HG02973 (cell line): ENCODE measurements around the gene WSCD1.

Source experiments
- ATAC-seq: cut with Tn5 transposase; IDR thresholded peaks from one replicate; pipeline ENCODE4 v1.9.1; 2021; ENCODE audit warnings: moderate library complexity; ENCODE audit not compliant: unreplicated experiment

Gene WSCD1

DNA sequence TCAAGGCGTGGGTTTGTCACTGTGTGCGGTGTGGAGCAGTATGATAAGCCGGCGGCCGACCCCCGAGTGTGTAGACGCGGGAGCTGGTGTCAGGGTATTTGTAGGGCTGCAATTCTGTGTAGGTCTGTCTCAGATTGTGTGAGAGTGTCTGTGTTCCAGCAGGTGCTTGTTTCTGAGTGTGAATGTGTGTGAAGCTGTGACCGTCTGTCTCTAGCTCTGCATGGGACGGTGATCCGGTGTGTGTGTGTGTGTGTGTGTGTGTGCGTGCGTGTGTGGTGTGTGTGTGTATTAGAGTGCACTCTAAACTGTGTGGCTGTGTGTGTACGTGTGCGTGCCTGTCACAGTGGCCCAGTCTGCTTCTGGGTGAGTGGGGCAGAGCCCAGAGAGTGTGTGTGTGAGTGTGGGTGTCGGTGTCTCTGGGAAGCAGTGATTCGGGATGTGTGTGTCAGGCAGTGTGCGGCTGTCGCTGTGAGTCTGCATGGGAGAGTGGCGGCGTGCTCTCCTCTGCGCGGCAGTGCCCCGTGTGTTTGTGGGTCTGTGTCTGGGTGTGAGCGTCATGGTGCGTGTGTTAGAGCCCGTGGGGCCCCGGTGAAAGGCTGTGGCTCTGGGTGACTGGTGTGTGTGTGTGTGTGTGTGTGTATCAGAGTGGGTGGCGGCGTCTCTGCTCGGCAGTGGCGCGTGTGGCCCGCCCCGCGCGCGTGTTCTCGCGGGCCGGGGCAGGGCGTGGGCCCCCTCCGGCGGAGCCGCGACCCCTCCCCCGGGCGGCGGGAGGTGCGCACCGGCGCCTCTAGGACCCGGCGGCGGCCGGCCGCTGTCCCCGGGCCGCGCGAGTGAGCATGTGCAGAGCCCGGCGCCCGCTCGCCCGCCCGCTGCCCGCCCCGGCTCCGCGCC lies at the start of gene WSCD1:
TSS of gene WSCD1 (plus strand) at position 841 of the 891 bp plus-strand sequence. CDS start 10,280 bp downstream, outside the sequence.
- ATAC-seq = no peak

GRCh38 chr17:6021011-6021400 lies 49.2 kb upstream of the WSCD1 start:
- ATAC-seq = no peak

GRCh38 chr17:6021627-6022026 lies 48.6 kb upstream of the WSCD1 start:
- ATAC-seq = no peak

DNA sequence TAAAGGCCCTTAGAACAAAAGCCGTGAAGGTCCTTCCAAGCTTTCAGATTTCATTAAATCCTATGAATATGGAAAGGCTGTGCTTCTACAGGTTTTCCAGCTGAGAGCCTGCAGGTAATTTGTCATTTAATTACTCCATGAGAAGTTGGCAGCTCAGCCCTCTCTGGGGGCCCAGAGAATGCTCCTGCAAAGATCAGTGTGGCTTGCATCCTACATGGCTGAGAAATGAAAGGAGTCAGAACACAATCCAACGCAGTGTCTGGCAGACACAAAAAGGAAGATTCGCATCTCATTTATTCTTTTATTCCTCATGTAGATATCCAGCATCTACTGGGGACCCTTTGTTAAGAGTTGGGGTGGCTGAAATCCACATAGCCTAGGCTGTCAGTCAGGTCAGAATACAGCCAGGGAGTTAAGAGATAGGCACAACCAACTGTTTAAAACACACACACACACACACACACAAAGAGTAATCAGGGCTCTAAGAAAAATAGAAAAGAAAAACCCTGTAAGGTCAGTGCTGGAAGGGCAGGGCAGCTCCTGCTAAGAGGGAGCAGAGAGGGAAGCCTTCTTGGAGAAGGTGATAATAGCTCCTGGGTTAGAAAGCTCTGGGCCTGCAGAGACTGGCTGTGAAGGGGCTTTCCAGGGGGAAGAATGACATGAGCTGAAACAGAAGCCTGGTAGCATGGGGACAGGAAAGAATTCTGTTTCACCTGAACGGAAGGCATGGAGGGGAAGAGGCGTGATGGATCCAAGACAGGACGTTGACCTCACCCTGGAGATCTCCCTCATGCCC lies 46.9 kb upstream of the WSCD1 start:
- no peak for ATAC-seq

DNA sequence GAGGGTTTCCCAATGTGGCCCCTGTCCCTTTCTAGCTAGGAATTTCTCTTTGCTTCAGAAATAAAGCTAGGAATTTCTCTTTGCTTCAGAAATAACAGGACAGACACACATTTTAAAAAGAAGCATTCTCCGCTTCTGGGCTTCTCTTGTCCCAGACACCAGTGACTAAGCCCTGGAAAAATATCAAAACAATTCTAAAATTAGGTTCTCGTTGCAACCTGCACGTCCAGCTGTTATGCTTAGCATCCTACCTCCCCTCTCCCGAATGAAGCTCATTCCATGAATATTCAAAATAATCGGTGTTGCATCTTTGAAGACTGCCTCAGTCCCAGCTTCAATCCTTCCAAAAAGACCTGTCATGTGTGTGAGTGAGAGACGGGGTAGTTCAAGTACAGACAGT lies 45.6 kb upstream of the WSCD1 start:
- ATAC-seq = no peak

DNA sequence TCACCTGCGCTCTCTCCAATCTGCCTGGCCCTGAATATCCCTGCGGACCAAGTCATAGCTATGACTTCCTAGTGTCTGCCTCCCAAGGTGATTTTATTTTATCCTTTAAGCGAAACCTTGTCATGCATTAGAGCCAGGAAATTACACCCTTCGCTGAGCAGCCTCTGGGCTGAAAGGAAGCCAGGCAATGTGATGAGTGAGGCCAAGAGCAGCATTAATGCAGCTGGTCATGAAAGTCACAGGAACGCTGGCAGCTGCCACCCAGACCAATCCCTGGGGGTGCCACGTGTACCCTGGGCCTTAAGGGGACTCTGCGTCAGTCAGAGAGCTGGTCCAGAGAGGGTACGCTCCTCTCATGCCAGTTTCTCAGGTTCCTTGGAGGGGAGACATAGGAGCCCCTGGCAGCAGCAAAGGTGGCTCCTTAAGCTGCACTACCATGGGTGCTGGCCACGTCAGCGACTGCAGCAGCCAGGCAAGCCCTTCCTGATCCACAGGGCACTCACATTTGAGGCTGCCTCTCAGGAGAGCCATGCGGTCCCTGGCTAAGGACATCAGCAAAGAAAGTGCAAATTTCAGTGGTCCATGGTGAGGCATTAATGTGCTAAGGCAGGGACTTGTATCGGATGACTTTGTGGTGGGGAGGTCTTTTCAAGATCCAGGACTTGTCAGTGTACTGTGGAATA lies 42.7 kb upstream of the WSCD1 start:
- ATAC-seq = no peak

- ATAC-seq = no peak
These were observed 41.9 kb upstream of the WSCD1 start for GRCh38 chr17:6028294-6028693.

DNA sequence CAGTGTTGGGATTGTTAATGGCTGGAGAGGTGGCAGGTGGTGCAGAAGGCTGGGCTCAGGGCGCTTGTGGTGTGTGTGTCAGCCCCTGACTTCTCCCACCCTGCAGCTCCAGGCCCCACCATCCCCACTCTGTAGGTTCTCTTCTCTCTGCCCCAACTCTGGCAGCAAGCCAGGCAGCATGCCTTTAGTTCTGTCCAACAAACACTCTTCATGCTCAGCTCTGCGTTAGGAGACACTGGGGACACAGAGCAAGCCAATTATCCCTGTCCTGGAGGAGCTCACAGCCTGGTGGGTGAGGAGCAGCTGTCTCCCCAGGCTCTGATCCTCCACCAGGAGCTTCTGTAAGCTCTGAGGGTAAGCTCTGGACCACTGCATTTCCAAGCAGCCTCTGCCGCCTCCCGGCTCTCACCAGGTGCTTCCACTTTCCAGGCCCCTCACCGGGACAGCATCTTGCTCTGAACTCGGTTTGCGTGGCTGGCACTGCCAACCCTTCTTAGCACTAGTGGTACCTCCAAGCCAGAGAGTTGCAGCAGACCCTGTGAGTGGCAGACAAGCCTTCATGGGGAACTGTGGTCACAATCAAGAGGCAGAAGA lies 34.3 kb upstream of the WSCD1 start:
- ATAC-seq = no peak

DNA sequence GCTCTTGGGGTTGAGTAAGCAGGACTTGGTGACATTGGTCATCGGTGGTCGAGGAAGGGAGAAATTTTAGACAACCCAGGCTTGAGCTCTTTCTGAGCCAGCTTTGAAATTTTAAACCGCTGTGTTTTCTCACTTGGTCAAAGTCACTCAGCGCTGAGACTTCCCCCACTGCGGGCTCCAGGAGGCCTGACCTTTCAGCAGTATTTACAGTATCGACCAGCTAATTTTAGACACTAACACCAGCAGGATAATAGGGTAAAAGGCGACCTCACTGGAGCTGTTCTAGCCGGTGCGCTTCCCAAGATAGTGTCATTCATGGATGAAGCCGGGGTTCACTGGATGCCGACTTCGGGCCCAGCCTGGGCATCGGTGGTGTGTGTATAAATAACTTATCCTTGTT lies 29.7 kb upstream of the WSCD1 start:
- no peak for ATAC-seq

DNA sequence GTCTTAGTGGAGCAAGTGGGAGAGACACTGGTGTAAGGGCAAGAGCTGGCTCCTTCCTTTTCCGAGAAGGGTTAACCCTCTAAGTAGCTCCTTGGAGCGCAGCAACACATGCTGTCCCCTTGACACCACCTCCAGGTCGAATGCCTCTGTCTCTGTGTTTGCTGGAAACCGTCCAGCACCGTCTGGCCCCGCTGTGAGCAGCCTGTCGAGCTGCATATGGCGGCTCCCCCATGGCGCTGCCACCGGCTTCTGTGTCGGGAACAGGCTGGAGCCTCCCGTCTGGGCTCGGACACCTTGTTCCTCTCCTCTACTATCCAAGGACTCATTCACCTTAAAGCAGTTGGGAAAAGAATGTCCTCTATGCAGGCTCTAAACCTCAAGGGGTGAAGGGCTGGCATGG lies 28.9 kb upstream of the WSCD1 start:
- no peak for ATAC-seq

GRCh38 chr17:6043405-6043804 lies 26.8 kb upstream of the WSCD1 start:
- no peak for ATAC-seq

GRCh38 chr17:6044261-6044660 lies 25.9 kb upstream of the WSCD1 start:
- ATAC-seq = no peak

DNA sequence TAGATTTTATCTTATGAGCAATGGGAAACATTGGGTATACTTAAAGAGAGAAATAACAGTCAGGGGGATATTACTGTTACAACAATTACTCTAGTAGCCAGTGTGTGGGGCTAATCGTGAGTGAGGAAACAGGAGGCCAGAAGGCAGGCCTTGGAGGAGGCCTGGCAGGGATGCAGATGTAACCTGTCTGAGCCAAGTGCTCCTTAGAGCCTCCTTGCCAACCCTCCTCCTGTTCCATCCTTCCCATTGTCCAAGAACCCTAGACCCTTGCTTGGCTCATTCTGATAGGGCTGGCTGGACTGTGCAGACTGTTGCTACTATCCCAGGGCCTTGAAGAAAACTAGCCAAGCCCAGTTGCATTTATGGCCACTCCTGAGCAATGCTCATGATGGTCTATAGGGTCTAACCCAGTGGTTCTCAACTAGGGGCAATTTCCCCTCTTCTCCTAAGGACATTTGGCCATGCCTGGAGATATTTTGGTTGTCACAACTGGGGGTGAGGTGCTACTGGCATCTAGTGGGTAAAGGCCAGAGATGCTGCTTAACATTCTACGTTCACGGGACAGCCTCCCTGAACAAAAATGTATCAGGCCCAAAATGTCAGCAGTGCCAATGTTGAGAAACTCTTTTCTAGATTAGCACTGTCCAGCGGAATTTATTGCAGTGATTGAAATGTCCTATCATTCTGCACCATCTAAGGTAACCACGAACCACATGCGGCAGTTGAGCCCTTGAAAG lies 24.4 kb upstream of the WSCD1 start:
- ATAC-seq = no peak

DNA sequence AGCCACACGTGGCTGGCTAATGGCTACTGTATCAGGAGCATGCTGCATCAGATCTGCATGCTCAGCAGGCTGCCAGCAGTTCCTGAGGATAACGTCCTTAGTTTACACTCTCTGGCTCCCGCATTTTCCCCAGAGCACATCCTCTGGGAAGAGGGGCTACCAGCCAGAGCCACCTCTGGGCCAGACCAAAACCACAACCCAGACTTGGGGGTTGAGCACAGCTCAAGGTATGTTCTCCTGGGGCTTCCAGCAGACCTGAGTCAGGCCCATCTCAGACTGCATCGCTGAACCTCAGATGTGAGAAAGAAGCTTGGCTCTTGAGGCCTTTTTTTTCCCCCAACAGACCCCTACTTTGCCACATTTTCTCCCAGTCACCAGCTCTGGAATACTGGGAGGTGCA lies 23.7 kb upstream of the WSCD1 start:
- ATAC-seq = no peak

DNA sequence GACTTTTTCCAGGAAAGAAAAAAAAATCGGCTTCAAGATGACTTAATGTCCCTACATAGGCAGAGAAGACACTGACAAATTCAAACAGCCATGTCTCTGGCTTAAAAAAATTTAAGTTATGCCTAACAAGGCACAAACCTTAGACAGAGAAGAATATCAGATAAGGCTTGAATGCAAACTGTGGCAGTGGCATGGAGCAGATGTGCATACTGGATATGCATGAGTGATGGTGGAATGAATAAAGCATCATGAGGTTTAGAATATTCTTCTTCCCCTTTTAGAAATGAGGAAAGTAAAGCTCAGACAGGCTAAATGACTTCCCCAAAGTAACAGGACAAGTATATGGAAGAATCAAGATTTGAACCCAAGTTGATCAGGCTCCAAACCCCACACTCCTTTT lies 23.2 kb upstream of the WSCD1 start:
- no peak for ATAC-seq

GRCh38 chr17:6047966-6048365 lies 22.2 kb upstream of the WSCD1 start:
- ATAC-seq = no peak

- ATAC-seq = no peak
These were observed 21.7 kb upstream of the WSCD1 start for GRCh38 chr17:6048486-6048885.

GRCh38 chr17:6052926-6053325 lies 17.3 kb upstream of the WSCD1 start:
- no peak for ATAC-seq

GRCh38 chr17:6054372-6054771 lies 15.8 kb upstream of the WSCD1 start:
- ATAC-seq = no peak

DNA sequence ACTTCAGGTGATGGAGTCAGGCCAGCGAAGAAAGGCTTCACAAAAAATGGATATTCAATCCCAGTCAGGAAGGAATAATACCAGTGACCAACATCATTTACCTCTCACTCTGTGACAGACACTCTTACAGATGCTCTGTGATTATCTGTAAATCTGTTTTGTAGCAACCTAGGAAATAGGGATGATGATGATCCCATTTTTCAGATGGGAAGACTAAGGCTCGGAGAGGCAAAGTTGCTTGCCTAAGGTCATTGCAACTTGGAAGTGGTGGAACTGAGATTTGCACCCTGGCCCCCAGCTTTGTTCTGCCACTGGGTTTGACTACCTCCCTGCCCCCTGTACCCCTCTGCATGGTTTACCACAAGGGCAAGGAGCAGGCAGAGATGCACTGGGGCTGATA lies 14.1 kb upstream of the WSCD1 start:
- ATAC-seq = no peak
